IPS-18c (cell line): ENCODE measurements around the gene STXBP1.

Experiments
- H3K4me3 ChIP-seq: 2 replicates; pipeline ENCODE4 v1.7.0; 2013; ENCODE audit warnings: low read depth, mild to moderate bottlenecking, low read length, moderate library complexity; ENCODE audit not compliant: insufficient read depth
- H3K9me3 ChIP-seq: one replicate; pipeline ENCODE4 v1.6.1; 2013; ENCODE audit warnings: mild to moderate bottlenecking, low read length, moderate library complexity; ENCODE audit not compliant: control insufficient read depth, insufficient read depth

STXBP1 gene

GRCh38 chr9:127712371-127712770, 100.3 kb downstream of the STXBP1 start:
- Histone ChIP-seq H3K9me3 (no peaks in the 10 kb centered on the region), H3K4me3 (no peak overlapping the region)

- no peaks in the 10 kb centered on the region for H3K9me3 ChIP-seq
- no peak overlapping the region for H3K4me3 ChIP-seq
These were observed 100.8 kb downstream of the STXBP1 start for GRCh38 chr9:127712867-127713266.

DNA sequence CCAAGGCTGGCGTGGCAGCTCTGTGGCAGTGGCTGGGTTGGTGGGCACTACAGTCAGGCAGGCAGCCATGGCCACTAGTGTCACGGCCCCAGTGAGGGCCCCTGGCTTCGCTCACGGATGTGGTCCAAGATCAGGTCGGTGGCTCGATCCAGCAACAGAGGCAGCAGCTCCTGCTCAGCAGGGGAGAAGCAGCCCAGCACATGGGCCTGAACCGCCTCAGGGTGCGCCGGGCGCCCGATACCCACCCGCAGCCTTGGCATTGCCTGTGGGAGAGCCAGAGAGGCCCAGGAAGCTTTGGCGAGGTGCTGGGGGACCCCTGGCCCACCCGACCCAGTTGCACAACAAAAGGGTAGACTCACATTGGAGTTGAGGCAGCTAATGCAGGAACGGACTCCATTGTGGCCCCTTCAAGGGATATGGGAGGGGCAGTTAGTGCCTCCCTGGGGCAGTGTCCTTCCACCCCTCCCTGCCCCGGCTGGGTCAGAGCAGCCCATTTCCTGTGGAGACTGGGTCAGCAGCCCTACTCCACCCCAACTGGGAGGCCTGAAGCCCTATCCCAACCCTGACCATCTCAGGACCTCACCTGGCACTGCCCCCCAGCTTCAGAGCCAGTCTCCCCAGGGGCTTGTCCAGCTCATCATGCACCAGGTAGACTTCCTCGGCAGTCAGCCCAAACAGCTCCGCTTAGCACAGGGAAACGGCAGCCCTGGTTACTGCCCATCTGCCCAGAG, 102.1 kb downstream of the STXBP1 start:
- Histone ChIP-seq H3K9me3 (no peaks in the 10 kb centered on the region), H3K4me3 (peak overlapping the region; percentile 20; the same call in 1 of the 2 replicates)

DNA sequence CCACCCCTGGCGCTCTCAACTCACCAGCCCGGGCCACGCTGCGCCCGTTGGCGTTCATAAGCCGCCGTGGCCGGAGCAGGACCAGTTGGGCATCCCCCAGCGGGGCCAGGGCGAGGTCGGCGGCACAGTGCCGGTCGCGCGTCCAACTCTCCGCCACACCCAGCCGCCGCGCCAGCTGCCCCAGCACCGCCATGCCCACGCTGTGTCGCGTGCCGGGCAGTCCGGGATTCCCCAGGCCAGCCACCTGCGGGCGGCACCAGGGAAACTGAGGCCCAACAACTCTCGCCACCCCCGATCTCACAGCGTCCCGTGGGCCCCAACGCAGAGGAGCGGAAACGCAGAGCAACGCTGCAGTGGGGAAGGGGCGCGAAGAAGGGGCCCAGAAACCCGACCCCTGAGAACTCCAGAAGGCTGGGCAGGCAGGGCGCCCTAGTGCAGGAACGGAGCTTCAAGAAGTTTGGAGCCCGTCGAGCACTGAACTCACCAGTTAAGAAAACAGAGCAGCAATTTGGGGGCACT, 102.9 kb downstream of the STXBP1 start:
- Histone ChIP-seq H3K9me3 (no peaks in the 10 kb centered on the region), H3K4me3 (peak overlapping the region; percentile 91)

DNA sequence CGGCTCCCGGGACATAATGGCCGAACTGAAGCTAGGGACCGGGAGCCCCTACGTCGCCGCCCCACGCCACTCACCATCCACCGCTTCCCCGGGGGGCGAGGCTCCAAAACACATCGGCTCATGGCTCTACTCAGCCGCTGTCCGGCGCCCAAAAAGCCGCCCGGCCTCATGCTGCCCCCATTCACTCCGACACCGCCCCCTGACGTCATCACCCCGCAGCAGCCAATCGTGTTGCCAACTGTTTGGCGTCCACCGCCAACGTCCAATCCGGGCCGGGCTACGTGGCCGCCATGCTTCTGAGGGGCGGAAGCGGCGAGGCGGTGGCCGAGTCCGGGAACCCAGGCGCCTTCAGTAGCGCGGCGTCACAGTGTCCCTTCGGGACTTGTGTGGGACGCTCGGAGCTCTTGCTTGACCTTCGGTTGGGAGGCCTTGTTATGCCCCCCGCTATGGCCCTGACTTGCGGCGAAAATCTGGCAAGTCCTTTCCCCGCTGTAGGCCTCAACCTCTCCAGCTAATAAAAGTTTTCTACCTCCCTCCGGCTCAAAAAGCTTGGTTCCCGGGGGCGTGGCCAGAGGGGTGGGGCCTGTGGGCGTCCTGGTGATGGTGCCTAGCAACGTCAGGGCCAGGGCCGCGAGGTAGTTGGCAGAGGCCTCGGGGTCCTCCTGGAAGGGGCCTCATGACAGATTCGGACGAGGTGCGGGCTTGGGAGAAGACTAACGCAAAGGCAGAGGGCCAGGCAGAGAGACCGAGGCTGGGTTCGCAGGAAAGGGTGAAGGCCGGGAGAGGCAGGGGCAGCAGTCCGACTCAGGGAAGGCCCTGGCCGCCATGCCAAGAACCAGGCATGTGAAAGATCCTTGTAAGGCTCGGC, 103.6 kb downstream of the STXBP1 start, which contains the start of the genes PTRH1 and TTC16:
Gene PTRH1 (minus strand): TSS at position 194 of the 868 bp plus-strand sequence. CDS start 24 bp downstream, at position 170.
Gene TTC16 (plus strand): TSS at position 610 of the 868 bp plus-strand sequence. CDS start 67 bp downstream, at position 677.
- H3K4me3 ChIP-seq = peak within 1 kb of the TSS; percentile 91
- H3K9me3 ChIP-seq = no peaks in the 10 kb centered on the region

DNA sequence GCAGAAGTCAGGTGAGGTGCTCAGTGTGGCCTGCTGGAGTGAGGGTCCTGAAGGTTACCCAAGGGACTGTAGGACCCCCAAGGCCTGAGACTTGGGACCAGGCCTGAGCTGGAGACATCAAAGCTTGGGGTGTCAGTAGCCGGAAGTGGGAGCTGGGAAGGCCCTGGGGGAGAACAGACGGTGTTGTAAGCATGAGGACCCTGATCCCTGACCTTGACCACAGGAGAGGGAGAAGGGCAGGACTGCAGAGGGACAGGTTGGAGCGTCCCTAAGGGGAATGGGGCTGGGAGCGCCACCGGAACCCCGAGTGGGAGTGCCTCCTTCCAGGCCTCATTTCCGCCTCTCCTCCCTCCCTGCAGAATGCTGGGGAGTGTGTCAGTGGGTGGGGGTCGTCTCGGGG, 104.3 kb downstream of the STXBP1 start:
- H3K9me3 ChIP-seq = no peaks in the 10 kb centered on the region
- H3K4me3 ChIP-seq = no peak overlapping the region; the same call in 1 of the 2 replicates

DNA sequence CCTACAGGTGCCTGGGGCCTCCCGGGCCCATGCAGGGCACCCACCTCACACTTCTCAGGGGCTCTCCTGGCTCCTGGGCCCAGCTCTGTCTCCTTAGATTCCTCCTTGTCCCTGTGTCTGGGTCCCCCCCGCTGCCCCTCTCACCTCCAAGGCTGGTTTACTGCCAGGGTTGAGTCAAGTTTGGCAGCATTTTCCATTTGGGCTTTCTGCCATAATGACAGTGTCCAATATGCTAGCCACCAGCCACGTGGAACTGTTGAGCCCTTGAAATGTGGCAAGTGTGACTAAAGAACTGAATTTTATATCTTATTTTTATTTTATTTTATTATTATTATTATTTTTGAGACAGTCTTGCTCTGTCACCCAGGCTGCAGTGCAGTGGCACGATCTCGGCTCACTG, 105.7 kb downstream of the STXBP1 start:
- Histone ChIP-seq H3K9me3 (no peaks in the 10 kb centered on the region), H3K4me3 (no peak overlapping the region)

- H3K9me3 ChIP-seq = no peaks in the 10 kb centered on the region
- H3K4me3 ChIP-seq = no peak overlapping the region
These were observed 108.2 kb downstream of the STXBP1 start for GRCh38 chr9:127720031-127720864.

DNA sequence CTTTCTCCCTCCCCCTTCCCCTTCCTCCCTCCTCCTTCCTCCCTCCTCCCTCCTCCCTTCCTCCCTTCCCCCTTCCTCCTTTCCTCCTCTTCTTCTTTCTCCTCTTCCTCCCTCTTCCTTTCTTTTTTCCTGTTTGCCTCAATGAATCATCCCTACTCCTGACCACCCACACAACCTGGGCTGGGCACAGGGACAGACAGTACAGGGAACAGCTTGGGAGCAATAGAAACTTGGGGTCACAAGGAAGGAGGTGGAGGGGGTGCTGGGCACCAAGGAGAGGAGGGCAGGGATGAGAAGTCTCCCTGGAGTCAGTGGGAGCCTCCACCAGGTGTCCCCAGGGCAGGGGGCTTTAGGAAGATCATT, 108.8 kb downstream of the STXBP1 start:
- no peak overlapping the region for H3K4me3 ChIP-seq
- no peaks in the 10 kb centered on the region for H3K9me3 ChIP-seq

DNA sequence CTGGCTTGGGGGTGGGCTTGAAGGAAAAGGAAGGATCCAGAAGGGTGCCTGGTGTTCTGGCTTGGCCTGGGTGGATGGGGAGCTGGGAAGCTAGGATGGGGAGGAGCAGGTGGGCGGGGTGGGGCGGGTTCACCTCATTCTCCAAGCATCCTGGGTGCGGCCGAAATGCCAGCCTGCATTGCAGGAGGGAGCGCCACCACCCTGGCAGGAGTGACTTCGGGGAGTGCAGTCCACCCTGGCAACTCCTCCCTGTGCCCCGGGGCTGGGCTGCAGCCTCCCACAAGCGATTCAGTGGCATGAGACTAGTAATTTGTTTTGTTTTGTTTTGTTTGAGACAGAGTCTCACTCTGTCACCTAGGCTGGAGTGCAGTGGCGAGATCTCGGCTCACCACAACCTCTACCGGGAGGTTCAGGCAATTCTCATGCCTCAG, 109.3 kb downstream of the STXBP1 start:
- no peak overlapping the region for H3K4me3 ChIP-seq
- H3K9me3 ChIP-seq = no peaks in the 10 kb centered on the region

DNA sequence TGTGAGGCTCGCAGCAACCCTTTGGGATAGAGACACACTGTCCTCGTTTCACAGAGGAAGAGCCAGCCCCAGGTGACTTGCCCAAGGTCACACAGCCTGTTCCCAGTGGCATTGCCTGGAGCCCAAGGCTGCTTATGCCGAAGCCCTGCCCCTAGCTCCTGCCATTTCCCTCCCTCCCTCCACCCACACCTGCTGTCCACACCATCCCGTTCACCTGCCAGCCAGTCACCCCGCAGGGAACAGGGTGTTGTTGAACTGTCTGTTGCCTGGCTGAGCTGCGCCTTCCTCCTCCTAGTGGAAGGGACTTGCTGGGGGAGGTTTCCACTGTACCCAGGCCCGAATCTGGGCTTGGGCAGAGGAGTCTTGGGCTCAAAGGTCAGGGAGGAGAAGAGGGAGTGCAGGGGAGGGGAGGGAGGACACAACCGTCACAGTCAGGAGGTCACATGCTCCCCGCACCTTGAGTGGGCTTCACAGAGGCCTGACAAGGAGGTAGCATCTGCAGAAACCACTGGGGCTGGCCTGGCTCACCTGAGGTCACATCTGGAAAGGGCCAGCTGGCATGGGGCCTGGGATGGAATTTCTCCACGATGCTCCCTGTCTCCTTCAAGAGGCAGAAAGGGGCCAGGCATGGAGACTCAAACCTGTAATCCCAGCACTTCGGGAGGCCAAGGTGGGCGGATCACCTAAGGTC, 110.1 kb downstream of the STXBP1 start:
- no peak overlapping the region for H3K4me3 ChIP-seq
- H3K9me3 ChIP-seq = no peaks in the 10 kb centered on the region

- Histone ChIP-seq H3K9me3 (no peaks in the 10 kb centered on the region), H3K4me3 (no peak overlapping the region)
These were observed 110.9 kb downstream of the STXBP1 start for GRCh38 chr9:127723013-127723412.

GRCh38 chr9:127723444-127723843, 111.4 kb downstream of the STXBP1 start:
- Histone ChIP-seq H3K9me3 (no peaks in the 10 kb centered on the region), H3K4me3 (no peak overlapping the region)

GRCh38 chr9:127724012-127724411, 111.9 kb downstream of the STXBP1 start:
- H3K9me3 ChIP-seq = no peaks in the 10 kb centered on the region
- H3K4me3 ChIP-seq = no peak overlapping the region

- Histone ChIP-seq H3K4me3 (no peak overlapping the region), H3K9me3 (no peaks in the 10 kb centered on the region)
These were observed 114.8 kb downstream of the STXBP1 start for GRCh38 chr9:127726871-127727270.

- H3K9me3 ChIP-seq = no peaks in the 10 kb centered on the region
- no peak overlapping the region for H3K4me3 ChIP-seq
These were observed 116.7 kb downstream of the STXBP1 start for GRCh38 chr9:127728808-127729207.
